ENCODE results near the gene ACADVL. TPM values are rescaled to one million over a fixed set of nuclear protein-coding genes. Genes with fewer than 3 reads are reported as not detected.

The ACADVL gene
- total and polyA plus RNA-seq, 2 donors (not counting 1 experiment from before 2014, with no cell fraction given): 640 to 696 TPM

GRCh38 chr17:7208754-7209460 is 10.8 kb upstream of the ACADVL start:
- Histone ChIP-seq H3K9me3 (ENCODE audit: control extremely low read depth in 1 of 3, control insufficient read depth in 2 of 3, insufficient read depth in 1 of 3, low read length in 2 of 3) (no peaks in the 10 kb centered on the region), H3K79me2 (ENCODE audit: control insufficient read depth, insufficient read depth, low read length) (no peaks in the 10 kb centered on the region), H3K27me3 (replicated peaks in 1 of 4; ENCODE audit: control extremely low read depth in 1 of 4, control insufficient read depth in 3 of 4, insufficient read depth in 4 of 4, low read length in 3 of 4) (peaks cover 0 to 4% (median 0%) of the 10 kb centered on the region in 4 experiments), H2AFZ (ENCODE audit: insufficient read depth, low read depth, low read length, poor library complexity, severe bottlenecking) (no peak overlapping the region), H4K20me1 (ENCODE audit: control insufficient read depth, insufficient read depth, low read length, poor library complexity, severe bottlenecking) (no peaks in the 10 kb centered on the region), H3K27ac (ENCODE audit: low read length in 2 of 2) (no peak overlapping the region), H3K36me3 (replicated peaks in 1 of 2; ENCODE audit: control extremely low read depth in 1 of 2, control insufficient read depth in 1 of 2, extremely low read depth in 1 of 2, insufficient read depth in 2 of 2, low read length in 1 of 2) (no peaks in the 10 kb centered on the region), H3K4me2 (replicated peaks; ENCODE audit: low read depth, low read length, poor library complexity, severe bottlenecking) (no peak overlapping the region), H3K4me1 (ENCODE audit: control insufficient read depth in 2 of 2, insufficient read depth in 2 of 2, low read length in 2 of 2) (peaks cover 20 to 30% of the 10 kb centered on the region in 2 donors), H3K9ac (ENCODE audit: low read length) (no peak overlapping the region), H3K4me3 (ENCODE audit: control extremely low read depth in 1 of 5, extremely low read depth in 1 of 5, insufficient read depth in 1 of 5, low read depth in 2 of 5, low read length in 4 of 5) (no peak overlapping the region)
- intact Hi-C loops (cut with micrococcal nuclease): no loop called here
- TF ChIP-seq CTCF (IDR thresholded peaks at IDR 0.05) (no peak), EZH2 (IDR thresholded peaks at IDR 0.05; ENCODE audit: borderline replicate concordance, insufficient read depth, low read depth, low read length, poor library complexity, severe bottlenecking) (no peak)
- peak overlapping the region; percentile 3 for H3K27ac Mint-ChIP-seq
- no peaks in the 10 kb centered on the region for H3K9me3 Mint-ChIP-seq (ENCODE audit: insufficient read depth)
- ATAC-seq (ENCODE audit: low read depth): no peak
- no peak overlapping the region for H3K4me3 Mint-ChIP-seq
- POLR2A ChIA-PET: no interaction called here
- WGBS (ENCODE audit: insufficient coverage): 89% methylated on average over 7 of the region's 9 CpGs
- peaks cover 31% of the 10 kb centered on the region for H3K4me1 Mint-ChIP-seq
- no peak for DNase-seq
- H3K27me3 Mint-ChIP-seq: peaks cover 5% of the 10 kb centered on the region
- CTCF ChIA-PET: no interaction called here

GRCh38 chr17:7211491-7212273 is 8.1 kb upstream of the ACADVL start:
- TF ChIP-seq EZH2 (IDR thresholded peaks at IDR 0.05; ENCODE audit: borderline replicate concordance, insufficient read depth, low read depth, low read length, poor library complexity, severe bottlenecking) (no peak), CTCF (IDR thresholded peaks at IDR 0.05) (no peak)
- Mint-ChIP-seq H3K4me1 (peaks cover 31% of the 10 kb centered on the region), H3K9me3 (ENCODE audit: insufficient read depth) (no peaks in the 10 kb centered on the region), H3K4me3 (no peak overlapping the region), H3K27ac (no peak overlapping the region), H3K27me3 (peaks cover 5% of the 10 kb centered on the region)
- CTCF ChIA-PET: no interaction called here
- no peak overlapping the region for H3K27ac ChIP-seq (ENCODE audit: low read length in 2 of 2)
- no peaks in the 10 kb centered on the region for H3K9me3 ChIP-seq (ENCODE audit: control extremely low read depth in 1 of 3, control insufficient read depth in 2 of 3, insufficient read depth in 1 of 3, low read length in 2 of 3)
- H4K20me1 ChIP-seq (ENCODE audit: control insufficient read depth, insufficient read depth, low read length, poor library complexity, severe bottlenecking): no peaks in the 10 kb centered on the region
- H3K27me3 ChIP-seq (replicated peaks in 1 of 4; ENCODE audit: control extremely low read depth in 1 of 4, control insufficient read depth in 3 of 4, insufficient read depth in 4 of 4, low read length in 3 of 4): peaks cover 0 to 4% (median 0%) of the 10 kb centered on the region in 4 experiments
- no peak overlapping the region for H2AFZ ChIP-seq (ENCODE audit: insufficient read depth, low read depth, low read length, poor library complexity, severe bottlenecking)
- H3K79me2 ChIP-seq (ENCODE audit: control insufficient read depth, insufficient read depth, low read length): no peaks in the 10 kb centered on the region
- H3K4me2 ChIP-seq (replicated peaks; ENCODE audit: low read depth, low read length, poor library complexity, severe bottlenecking): no peak overlapping the region
- intact Hi-C loops (cut with micrococcal nuclease): no loop called here
- no peak for ATAC-seq (ENCODE audit: low read depth)
- WGBS (ENCODE audit: insufficient coverage): 57% methylated on average over 20 of the region's 37 CpGs
- POLR2A ChIA-PET: no interaction called here
- H3K4me1 ChIP-seq (ENCODE audit: control insufficient read depth in 2 of 2, insufficient read depth in 2 of 2, low read length in 2 of 2): peaks cover 15 to 27% of the 10 kb centered on the region in 2 donors
- H3K9ac ChIP-seq (ENCODE audit: low read length): no peak overlapping the region
- H3K4me3 ChIP-seq (ENCODE audit: control extremely low read depth in 1 of 5, extremely low read depth in 1 of 5, insufficient read depth in 1 of 5, low read depth in 2 of 5, low read length in 4 of 5): no peak overlapping the region
- DNase-seq: no peak
- no peaks in the 10 kb centered on the region for H3K36me3 ChIP-seq (replicated peaks in 1 of 2; ENCODE audit: control extremely low read depth in 1 of 2, control insufficient read depth in 1 of 2, extremely low read depth in 1 of 2, insufficient read depth in 2 of 2, low read length in 1 of 2)

Data from B cell (primary cell).